ENCODE data around the gene ENOSF1.
A peak's percentile ranks its signal among the peaks of the same experiment; 100 is the strongest.

ENOSF1 gene

GRCh38 chr18:650428-650858, 62.0 kb downstream of the ENOSF1 start:
- no peak overlapping the region for H3K27ac ChIP-seq
- no peak for TF ChIP-seq CTCF (conservative IDR thresholded peaks at IDR 0.05)

GRCh38 chr18:649341-649740, 63.1 kb downstream of the ENOSF1 start:
- no peak for TF ChIP-seq CTCF (conservative IDR thresholded peaks at IDR 0.05)
- no peak overlapping the region for H3K27ac ChIP-seq

GRCh38 chr18:647304-647703, 65.1 kb downstream of the ENOSF1 start:
- no peak for TF ChIP-seq CTCF (conservative IDR thresholded peaks at IDR 0.05)
- H3K27ac ChIP-seq = no peak overlapping the region

GRCh38 chr18:644395-645004, 67.9 kb downstream of the ENOSF1 start:
- TF ChIP-seq CTCF (conservative IDR thresholded peaks at IDR 0.05) = peak; percentile 44
- H3K27ac ChIP-seq = no peak overlapping the region

GRCh38 chr18:641224-641623, 71.2 kb downstream of the ENOSF1 start:
- no peak overlapping the region for H3K27ac ChIP-seq
- no peak for TF ChIP-seq CTCF (conservative IDR thresholded peaks at IDR 0.05)

GRCh38 chr18:635171-635570, 77.3 kb downstream of the ENOSF1 start:
- H3K27ac ChIP-seq = no peak overlapping the region
- TF ChIP-seq CTCF (conservative IDR thresholded peaks at IDR 0.05) = no peak

- no peak for TF ChIP-seq CTCF (conservative IDR thresholded peaks at IDR 0.05)
- no peak overlapping the region for H3K27ac ChIP-seq
Measured at GRCh38 chr18:634551-635045, 77.8 kb downstream of the ENOSF1 start.
